B cell (primary cell): ENCODE data around the gene DUSP16.

Experiments
- EZH2 ChIP-seq: IDR thresholded peaks from 2 replicates; pipeline ENCODE4 v1.6.1; 2012; ENCODE audit warnings: borderline replicate concordance, low read depth, mild to moderate bottlenecking, moderate library complexity, low read length; ENCODE audit not compliant: insufficient read depth, poor library complexity, severe bottlenecking
- TF ChIP-seq, protein P1 (sequence below): fragments of 200-600 bp; IDR thresholded peaks from one replicate; pipeline ENCODE4 v1.8.0; 2022; ENCODE audit warnings: antibody characterized with exemption, mild to moderate bottlenecking

DNA sequence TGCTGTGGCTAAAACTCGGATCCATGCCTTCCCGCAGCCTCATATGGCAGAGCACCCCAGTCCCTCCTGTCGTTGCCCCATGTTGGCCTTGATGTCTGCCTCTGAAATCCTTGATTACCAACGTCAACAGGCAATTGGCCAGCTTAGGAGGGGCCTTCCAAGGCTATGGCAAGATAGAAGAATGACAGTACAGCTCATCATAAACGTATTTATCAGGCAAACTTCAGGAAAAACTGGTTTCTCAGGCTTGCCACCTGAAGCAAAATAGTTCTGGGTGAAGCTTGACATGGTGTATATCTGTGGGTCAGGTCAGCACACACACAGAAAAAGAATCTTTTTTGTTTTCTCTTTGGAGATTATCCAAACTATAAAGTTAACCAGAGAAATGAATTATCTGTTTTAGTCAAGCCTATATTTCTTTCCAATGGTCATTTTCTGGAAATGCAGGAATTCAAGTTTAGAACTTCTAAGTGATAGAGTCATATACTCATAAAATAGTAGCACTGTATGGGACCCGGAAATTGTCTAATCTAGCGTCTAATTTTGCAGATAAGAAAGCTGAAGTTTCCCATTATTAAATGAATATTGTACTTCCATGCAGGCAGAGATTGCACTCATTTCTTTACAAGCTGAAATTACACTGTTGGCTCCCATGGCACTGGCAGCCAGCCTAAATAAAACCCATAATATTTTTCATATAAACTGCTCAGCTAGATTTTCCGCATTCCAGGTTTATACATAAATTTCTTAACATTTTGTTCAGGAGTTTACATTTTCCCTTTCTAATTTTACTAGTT lies 24.4 kb upstream of the DUSP16 start:
- TF ChIP-seq, protein P1, sequence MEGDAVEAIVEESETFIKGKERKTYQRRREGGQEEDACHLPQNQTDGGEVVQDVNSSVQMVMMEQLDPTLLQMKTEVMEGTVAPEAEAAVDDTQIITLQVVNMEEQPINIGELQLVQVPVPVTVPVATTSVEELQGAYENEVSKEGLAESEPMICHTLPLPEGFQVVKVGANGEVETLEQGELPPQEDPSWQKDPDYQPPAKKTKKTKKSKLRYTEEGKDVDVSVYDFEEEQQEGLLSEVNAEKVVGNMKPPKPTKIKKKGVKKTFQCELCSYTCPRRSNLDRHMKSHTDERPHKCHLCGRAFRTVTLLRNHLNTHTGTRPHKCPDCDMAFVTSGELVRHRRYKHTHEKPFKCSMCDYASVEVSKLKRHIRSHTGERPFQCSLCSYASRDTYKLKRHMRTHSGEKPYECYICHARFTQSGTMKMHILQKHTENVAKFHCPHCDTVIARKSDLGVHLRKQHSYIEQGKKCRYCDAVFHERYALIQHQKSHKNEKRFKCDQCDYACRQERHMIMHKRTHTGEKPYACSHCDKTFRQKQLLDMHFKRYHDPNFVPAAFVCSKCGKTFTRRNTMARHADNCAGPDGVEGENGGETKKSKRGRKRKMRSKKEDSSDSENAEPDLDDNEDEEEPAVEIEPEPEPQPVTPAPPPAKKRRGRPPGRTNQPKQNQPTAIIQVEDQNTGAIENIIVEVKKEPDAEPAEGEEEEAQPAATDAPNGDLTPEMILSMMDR: no peak
- TF ChIP-seq EZH2: no peak
